Stimulated activated CD4-positive, alpha-beta T cell treated with anti-CD3 and anti-CD28 coated beads, Interleukin-1b, Interleukin-23, amount 100 ng/mL, for 4 hours (primary cell): Measurements from ENCODE around the gene SPDYE9.
"Not testable (repeated sequence)": the region's sequence is repeated elsewhere in the genome, so short reads cannot be mapped to it uniquely, and the experiment has no call there.

Experiments
- DNase-seq, 2 donors: peaks; one replicate each; pipeline ENCODE4 v3.0.0-alpha.2; 2020; ENCODE audit warnings: low read depth in 2 of 2

SPDYE9 gene, protein sequence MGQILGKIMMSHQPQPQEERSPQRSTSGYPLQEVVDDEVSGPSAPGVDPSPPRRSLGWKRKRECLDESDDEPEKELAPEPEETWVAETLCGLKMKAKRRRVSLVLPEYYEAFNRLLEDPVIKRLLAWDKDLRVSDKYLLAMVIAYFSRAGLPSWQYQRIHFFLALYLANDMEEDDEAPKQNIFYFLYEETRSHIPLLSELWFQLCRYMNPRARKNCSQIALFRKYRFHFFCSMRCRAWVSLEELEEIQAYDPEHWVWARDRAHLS

DNA sequence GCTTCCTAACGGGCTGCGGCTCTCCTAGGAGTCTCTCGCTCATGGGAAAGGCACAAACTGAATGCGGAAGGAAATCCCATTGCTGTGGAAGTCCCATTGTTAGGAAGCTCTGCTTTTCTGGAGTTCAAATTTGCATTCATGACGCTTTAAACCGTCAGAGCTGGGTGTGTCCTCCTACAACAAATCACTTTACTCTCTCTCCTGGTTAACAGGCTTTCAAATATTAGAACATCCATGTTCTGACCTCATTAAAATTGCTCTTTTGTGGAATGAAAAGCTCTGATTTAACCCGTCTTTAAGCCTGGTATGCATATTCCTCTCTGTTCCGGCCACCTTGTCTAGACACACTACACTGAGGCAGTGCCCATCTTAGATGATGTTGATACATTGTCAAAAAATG lies at the start of gene SPDYE9:
Gene SPDYE9, minus strand, starts transcription at position 101 of the 400 bp plus-strand sequence. CDS start 1,800 bp downstream, outside the sequence.
- DNase-seq: not testable (repeated sequence)

DNA sequence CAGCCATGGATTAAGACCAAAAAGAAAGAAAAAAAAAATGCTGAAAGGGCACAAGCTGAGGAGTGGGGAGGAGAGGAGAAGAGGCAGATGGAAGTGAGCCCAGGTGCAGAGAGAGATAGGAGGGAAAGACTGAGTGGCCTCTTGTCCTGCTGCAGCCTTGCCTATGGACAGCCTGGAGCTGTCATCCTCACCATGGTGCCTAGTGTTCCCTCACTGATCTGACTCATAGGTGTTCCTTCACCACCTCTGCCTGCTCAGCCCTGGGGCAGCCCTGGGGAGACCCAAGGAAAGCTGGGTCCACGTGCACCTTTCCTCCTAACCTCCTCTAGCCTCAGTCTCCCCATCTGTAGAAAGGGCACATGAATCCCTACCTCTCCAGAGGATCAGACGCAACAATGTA lies 49.0 kb upstream of the SPDYE9 start:
- not testable (repeated sequence) for DNase-seq

- not testable (repeated sequence) for DNase-seq
Observed at GRCh38 chr7:73132651-73133217, 46.9 kb upstream of the SPDYE9 start.

GRCh38 chr7:73130612-73131011 lies 44.8 kb upstream of the SPDYE9 start:
- DNase-seq: not testable (repeated sequence)

GRCh38 chr7:73124126-73124525 lies 38.3 kb upstream of the SPDYE9 start:
- DNase-seq: not testable (repeated sequence)

GRCh38 chr7:73122778-73123447 lies 37.1 kb upstream of the SPDYE9 start:
- DNase-seq: not testable (repeated sequence)

DNA sequence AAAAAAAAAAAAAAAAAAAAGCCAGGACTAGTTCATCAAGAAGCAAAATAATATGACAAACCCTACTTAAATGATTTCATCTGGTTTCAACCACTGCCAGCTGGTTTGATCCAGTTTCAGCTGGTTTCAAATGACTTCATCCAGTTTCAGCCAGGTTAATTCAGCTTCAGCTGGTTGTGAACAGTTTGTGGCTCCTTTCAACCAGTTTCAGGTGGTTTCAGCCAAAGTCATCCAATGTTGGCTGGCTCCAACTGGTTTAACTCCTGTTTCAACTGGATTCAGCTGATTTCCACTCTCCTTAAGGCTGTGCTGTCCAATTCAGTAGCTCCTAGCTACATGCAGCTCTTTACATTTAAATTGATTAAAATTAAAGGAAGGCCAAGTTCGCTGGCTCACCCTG lies 32.3 kb upstream of the SPDYE9 start:
- DNase-seq: not testable (repeated sequence)

- not testable (repeated sequence) for DNase-seq
Observed at GRCh38 chr7:73057811-73058210, 28.0 kb downstream of the SPDYE9 start, which contains the start of gene SPDYE11. SPDYE11 (minus strand) TSS chr7:73057911; CDS start chr7:73056111, 1,800 bp downstream.

DNA sequence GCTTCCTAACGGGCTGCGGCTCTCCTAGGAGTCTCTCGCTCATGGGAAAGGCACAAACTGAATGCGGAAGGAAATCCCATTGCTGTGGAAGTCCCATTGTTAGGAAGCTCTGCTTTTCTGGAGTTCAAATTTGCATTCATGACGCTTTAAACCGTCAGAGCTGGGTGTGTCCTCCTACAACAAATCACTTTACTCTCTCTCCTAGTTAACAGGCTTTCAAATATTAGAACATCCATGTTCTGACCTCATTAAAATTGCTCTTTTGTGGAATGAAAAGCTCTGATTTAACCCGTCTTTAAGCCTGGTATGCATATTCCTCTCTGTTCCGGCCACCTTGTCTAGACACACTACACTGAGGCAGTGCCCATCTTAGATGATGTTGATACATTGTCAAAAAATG lies 56.2 kb downstream of the SPDYE9 start, which contains the start of gene SPDYE8:
Gene SPDYE8, minus strand, starts transcription at position 101 of the 400 bp plus-strand sequence. CDS start 1,800 bp downstream, outside the sequence.
- DNase-seq: not testable (repeated sequence)
